OCI-LY1 (cell line): ENCODE results near the gene KLK13.

Experiments used
- H2AFZ ChIP-seq: fragments of 200-600 bp; sonication (generic), shearing (Covaris generic); 2 replicates; pipeline ENCODE4 v1.6.0; 2014; ENCODE audit warnings: antibody characterized with exemption, mild to moderate bottlenecking, low read length
- H3F3A ChIP-seq: fragments of 200-600 bp; sonication (generic), shearing (Covaris generic); 2 replicates; pipeline ENCODE4 v1.6.0; 2014; ENCODE audit warnings: mild to moderate bottlenecking, antibody characterized with exemption, low read length, moderate library complexity; ENCODE audit not compliant: insufficient read depth
- H3K27ac ChIP-seq: fragments of 200-600 bp; sonication (generic); 2 replicates; pipeline ENCODE4 v1.5.1; 2014; ENCODE audit warnings: low read length, mixed run types, mild to moderate bottlenecking, low read depth; ENCODE audit not compliant: poor library complexity, severe bottlenecking
- H3K27me3 ChIP-seq: fragments of 200-600 bp; sonication (generic); 2 replicates; pipeline ENCODE4 v1.6.0; 2014; ENCODE audit warnings: antibody characterized with exemption, mild to moderate bottlenecking, low read length, moderate library complexity; ENCODE audit not compliant: insufficient read depth
- H3K36me3 ChIP-seq: fragments of 200-600 bp; sonication (generic); 2 replicates; pipeline ENCODE4 v1.6.1; 2014; ENCODE audit warnings: mild to moderate bottlenecking, antibody characterized with exemption, low read length, moderate library complexity, mixed read lengths; ENCODE audit not compliant: insufficient read depth
- H3K4me1 ChIP-seq: fragments of 200-600 bp; sonication (generic); 2 replicates; pipeline ENCODE4 v1.5.1; 2014; ENCODE audit warnings: mild to moderate bottlenecking, low read length, moderate library complexity; ENCODE audit not compliant: insufficient read depth, severe bottlenecking
- H3K4me2 ChIP-seq: fragments of 200-600 bp; sonication (generic), shearing (Covaris generic); 2 replicates; pipeline ENCODE4 v1.6.1; 2014; ENCODE audit warnings: low read length
- H3K4me3 ChIP-seq: fragments of 200-600 bp; sonication (generic); 2 replicates; pipeline ENCODE4 v1.5.1; 2014; ENCODE audit warnings: low read length, low read depth, mild to moderate bottlenecking, mixed read lengths; ENCODE audit not compliant: poor library complexity, severe bottlenecking
- H3K79me2 ChIP-seq: fragments of 200-600 bp; shearing (Covaris generic); 2 replicates; pipeline ENCODE4 v1.6.1; 2016; ENCODE audit warnings: mixed run types, low read length, mixed read lengths; ENCODE audit not compliant: insufficient read depth
- H3K9ac ChIP-seq: fragments of 200-600 bp; sonication (generic), shearing (Covaris generic); 2 replicates; pipeline ENCODE4 v1.6.1; 2014; ENCODE audit warnings: mild to moderate bottlenecking, low read length, mixed read lengths
- H3K9me2 ChIP-seq: fragments of 200-600 bp; sonication (generic), shearing (Covaris generic); 2 replicates; pipeline ENCODE4 v1.6.1; 2014; ENCODE audit warnings: low read depth, mild to moderate bottlenecking, low read length, mixed read lengths
- H3K9me3 ChIP-seq: fragments of 200-600 bp; shearing (Covaris generic); 2 replicates; pipeline ENCODE4 v1.6.1; 2014; ENCODE audit warnings: low read length, mixed read lengths
- H4K20me1 ChIP-seq: fragments of 200-600 bp; sonication (generic), shearing (Covaris generic); 2 replicates; pipeline ENCODE4 v1.6.0; 2016; ENCODE audit warnings: mild to moderate bottlenecking, low read length; ENCODE audit not compliant: insufficient read depth
- CTCF ChIP-seq: fragments of 200-600 bp; sonication (generic), shearing (Covaris generic); IDR thresholded peaks from 2 replicates; pipeline ENCODE4 v1.5.1; 2017; ENCODE audit warnings: mild to moderate bottlenecking, antibody characterized with exemption, low read length, moderate library complexity, mixed read lengths
- EZH2 ChIP-seq: fragments of 200-600 bp; sonication (generic), shearing (Covaris generic); IDR thresholded peaks from 2 replicates; pipeline ENCODE4 v1.8.0; 2017; ENCODE audit warnings: borderline replicate concordance, mixed run types, mild to moderate bottlenecking, antibody characterized with exemption, low read length, moderate library complexity, mixed read lengths

KLK13 gene

GRCh38 chr19:51020988-51021651 lies 43.8 kb downstream of the KLK13 start:
- no peak overlapping the region for H3K27ac ChIP-seq
- no peaks in the 10 kb centered on the region for H3K27me3 ChIP-seq
- no peak overlapping the region for H2AFZ ChIP-seq
- H3K9me2 ChIP-seq: no peaks in the 10 kb centered on the region
- no peaks in the 10 kb centered on the region for H4K20me1 ChIP-seq
- no peak overlapping the region for H3K9ac ChIP-seq
- no peaks in the 10 kb centered on the region for H3K36me3 ChIP-seq
- H3K79me2 ChIP-seq: no peaks in the 10 kb centered on the region
- no peak overlapping the region for H3K4me2 ChIP-seq
- H3F3A ChIP-seq: no peaks in the 10 kb centered on the region
- no peaks in the 10 kb centered on the region for H3K9me3 ChIP-seq
- H3K4me3 ChIP-seq: no peak overlapping the region
- TF ChIP-seq EZH2 (no peak), CTCF (peak; percentile 61)
- H3K4me1 ChIP-seq: no peaks in the 10 kb centered on the region

- Histone ChIP-seq H3F3A (no peaks in the 10 kb centered on the region), H3K4me3 (no peak within 1 kb of the TSS), H3K79me2 (no peaks in the 10 kb centered on the region), H3K4me2 (no peak within 1 kb of the TSS), H3K36me3 (no peaks in the 10 kb centered on the region), H3K9me2 (no peaks in the 10 kb centered on the region), H3K9me3 (no peaks in the 10 kb centered on the region), H3K27me3 (no peaks in the 10 kb centered on the region), H3K9ac (no peak within 1 kb of the TSS), H2AFZ (no peak within 1 kb of the TSS), H3K4me1 (no peaks in the 10 kb centered on the region), H4K20me1 (no peaks in the 10 kb centered on the region), H3K27ac (no peak within 1 kb of the TSS)
- no peak for TF ChIP-seq EZH2
- no peak for TF ChIP-seq CTCF
Measured at GRCh38 chr19:51019544-51019925, 45.4 kb downstream of the KLK13 start, which contains the start of gene KLK10. Gene KLK10, minus strand, starts transcription at chr19:51019709. Its CDS starts 579 bp downstream, at chr19:51019130.

- Histone ChIP-seq H3K9me2 (no peaks in the 10 kb centered on the region), H2AFZ (no peak overlapping the region), H4K20me1 (no peaks in the 10 kb centered on the region), H3K36me3 (no peaks in the 10 kb centered on the region), H3K9me3 (no peaks in the 10 kb centered on the region), H3K9ac (no peak overlapping the region), H3K27ac (no peak overlapping the region), H3K4me2 (no peak overlapping the region), H3K79me2 (no peaks in the 10 kb centered on the region), H3K4me1 (no peaks in the 10 kb centered on the region), H3K27me3 (no peaks in the 10 kb centered on the region), H3F3A (no peaks in the 10 kb centered on the region), H3K4me3 (no peak overlapping the region)
- TF ChIP-seq EZH2 (no peak), CTCF (no peak)
Measured at GRCh38 chr19:51018745-51019543, 45.9 kb downstream of the KLK13 start.
